Parathyroid adenoma (tissue), 2 donors: Measurements from ENCODE around the gene CCDC28B.

Experiments used
- H2AFZ ChIP-seq: fragments of 300-600 bp; sonication (generic); one replicate; pipeline ENCODE4 v1.7.0; 2017; ENCODE audit warnings: antibody characterized with exemption, mild to moderate bottlenecking
- H3K27ac ChIP-seq: fragments of 300-600 bp; sonication (generic); one replicate; pipeline ENCODE4 v1.7.0; 2017
- H3K27me3 ChIP-seq: fragments of 300-600 bp; sonication (generic); one replicate; pipeline ENCODE4 v1.7.0; 2017; ENCODE audit warnings: low read length; ENCODE audit not compliant: control insufficient read depth, insufficient read depth
- H3K36me3 ChIP-seq: fragments of 300-600 bp; sonication (generic); one replicate; pipeline ENCODE4 v1.7.0; 2017; ENCODE audit warnings: low read length; ENCODE audit not compliant: control insufficient read depth, insufficient read depth
- H3K4me1 ChIP-seq: fragments of 300-600 bp; sonication (generic); one replicate; pipeline ENCODE4 v1.7.0; 2017; ENCODE audit warnings: control low read depth
- H3K4me2 ChIP-seq: fragments of 300-600 bp; sonication (generic); one replicate; pipeline ENCODE4 v1.7.0; 2017; ENCODE audit warnings: low read length
- H3K4me3 ChIP-seq: fragments of 300-600 bp; sonication (generic); one replicate; pipeline ENCODE4 v1.7.0; 2017; ENCODE audit warnings: low read depth, low read length
- H3K79me2 ChIP-seq: fragments of 300-600 bp; sonication (generic); one replicate; pipeline ENCODE4 v1.7.0; 2017; ENCODE audit warnings: control low read depth
- H3K9ac ChIP-seq: fragments of 300-600 bp; sonication (generic); one replicate; pipeline ENCODE4 v1.7.0; 2017; ENCODE audit warnings: mild to moderate bottlenecking
- H3K9me3 ChIP-seq: fragments of 300-600 bp; sonication (generic); one replicate; pipeline ENCODE4 v1.7.0; 2017; ENCODE audit warnings: low read length; ENCODE audit not compliant: control insufficient read depth
- CTCF ChIP-seq: fragments of 300-600 bp; sonication (generic); IDR thresholded peaks from one replicate; pipeline ENCODE4 v1.7.0; 2017; ENCODE audit warnings: antibody characterized with exemption, mild to moderate bottlenecking
- donor health status: primary hyperparathyroidism.

CCDC28B gene

DNA sequence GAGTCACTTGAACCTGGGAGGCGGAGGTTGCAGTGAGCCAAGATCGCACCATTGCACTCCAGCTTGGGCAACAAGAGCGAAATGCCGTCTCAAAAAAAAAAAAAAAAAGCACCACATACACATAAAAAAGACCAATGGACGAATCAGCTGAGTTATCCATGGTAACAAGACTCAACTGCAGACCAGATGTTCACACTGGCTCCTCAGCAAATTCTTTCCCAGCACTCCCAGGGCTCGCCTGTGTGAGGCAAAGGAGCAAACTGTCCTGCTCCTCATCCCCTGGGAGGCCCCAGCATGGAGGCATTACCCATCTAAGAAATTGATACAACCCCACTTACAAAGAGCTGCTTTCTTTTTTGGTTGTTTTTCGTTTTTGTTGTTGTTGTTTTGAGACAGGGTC lies 18.6 kb downstream of the CCDC28B start:
- no peaks in the 10 kb centered on the region for H3K36me3 ChIP-seq
- H3K4me2 ChIP-seq, result no peak overlapping the region
- no peak overlapping the region for H3K4me3 ChIP-seq
- no peak overlapping the region for H3K27ac ChIP-seq
- H3K79me2 ChIP-seq, result peaks cover 11% of the 10 kb centered on the region
- no peaks in the 10 kb centered on the region for H3K9me3 ChIP-seq
- peaks cover 13% of the 10 kb centered on the region for H3K4me1 ChIP-seq
- no peak overlapping the region for H3K9ac ChIP-seq
- TF ChIP-seq CTCF, result no peak
- no peaks in the 10 kb centered on the region for H3K27me3 ChIP-seq
- no peak overlapping the region for H2AFZ ChIP-seq

GRCh38 chr1:32220746-32221580 lies 20.6 kb downstream of the CCDC28B start:
- peaks cover 13% of the 10 kb centered on the region for H3K4me1 ChIP-seq
- no peak overlapping the region for H3K9ac ChIP-seq
- no peak overlapping the region for H2AFZ ChIP-seq
- H3K27ac ChIP-seq, result peak overlapping the region; percentile 89
- peak overlapping the region; percentile 99 for H3K4me3 ChIP-seq
- H3K79me2 ChIP-seq, result peaks cover 11% of the 10 kb centered on the region
- H3K36me3 ChIP-seq, result no peaks in the 10 kb centered on the region
- H3K4me2 ChIP-seq, result peak overlapping the region; percentile 96
- H3K9me3 ChIP-seq, result no peaks in the 10 kb centered on the region
- no peak for TF ChIP-seq CTCF
- no peaks in the 10 kb centered on the region for H3K27me3 ChIP-seq

DNA sequence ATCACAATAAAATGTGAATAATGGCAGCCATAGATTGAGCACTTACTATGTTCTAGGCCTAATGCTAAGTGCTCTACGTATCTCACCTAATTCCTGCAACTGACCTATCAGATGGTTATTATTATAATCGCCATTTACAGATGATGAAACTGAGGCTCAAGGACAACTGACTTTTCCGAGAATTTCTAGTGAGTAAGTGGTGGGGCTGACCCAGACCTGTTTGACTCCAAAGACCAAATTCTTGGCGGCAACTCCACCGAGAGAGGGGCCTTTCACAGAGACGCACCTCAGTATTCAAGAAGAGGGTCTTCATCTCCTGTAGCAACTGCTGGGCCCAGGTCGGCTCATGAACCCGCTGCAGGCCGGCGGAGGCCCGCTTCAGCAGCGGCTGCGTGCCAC lies 21.2 kb downstream of the CCDC28B start:
- H3K36me3 ChIP-seq, result no peaks in the 10 kb centered on the region
- H3K4me3 ChIP-seq, result peak overlapping the region; percentile 99
- peaks cover 13% of the 10 kb centered on the region for H3K4me1 ChIP-seq
- no peaks in the 10 kb centered on the region for H3K9me3 ChIP-seq
- peak overlapping the region; percentile 89 for H3K27ac ChIP-seq
- peak overlapping the region; percentile 96 for H3K4me2 ChIP-seq
- H3K27me3 ChIP-seq, result no peaks in the 10 kb centered on the region
- H2AFZ ChIP-seq, result peak overlapping the region; percentile 81
- no peak overlapping the region for H3K9ac ChIP-seq
- TF ChIP-seq CTCF, result no peak
- H3K79me2 ChIP-seq, result peaks cover 11% of the 10 kb centered on the region

DNA sequence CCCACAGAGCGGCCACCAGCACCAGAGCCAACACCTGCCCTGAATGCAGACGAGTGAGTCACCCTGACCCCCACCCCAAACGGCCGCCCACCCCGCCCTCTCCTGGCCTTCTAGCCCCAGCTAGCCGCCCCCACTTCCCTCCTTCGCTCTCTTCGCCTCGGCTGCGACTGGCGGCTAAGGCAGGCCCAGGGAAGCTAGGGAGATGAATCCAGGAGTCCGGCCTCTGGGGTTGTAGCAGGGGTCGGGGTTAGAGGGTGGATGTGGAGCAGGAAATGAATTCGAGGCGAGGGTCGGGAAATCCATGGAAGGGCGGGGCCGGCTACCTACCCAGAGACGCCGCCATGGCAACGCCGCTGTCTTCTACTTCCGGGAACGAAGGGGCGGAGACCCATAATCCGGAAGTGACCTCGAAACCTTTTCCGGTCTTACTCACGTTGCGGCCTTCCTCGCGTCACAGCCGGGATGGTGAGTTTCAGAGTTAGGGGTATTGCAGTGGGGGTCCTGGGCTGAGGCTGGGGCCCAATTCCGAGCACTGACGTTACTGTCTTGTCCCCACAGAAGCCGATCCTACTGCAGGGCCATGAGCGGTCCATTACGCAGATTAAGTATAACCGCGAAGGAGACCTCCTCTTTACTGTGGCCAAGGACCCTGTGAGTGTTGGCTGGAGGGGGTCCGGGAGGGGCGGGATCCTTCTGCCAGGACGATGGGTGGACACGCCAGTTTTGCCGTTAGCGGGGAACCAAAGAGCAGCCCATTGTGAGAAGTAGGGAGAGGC lies 21.8 kb downstream of the CCDC28B start, which contains the start of the genes EIF3I and TMEM234:
Gene EIF3I (plus strand): TSS at position 428 of the 776 bp plus-strand sequence. CDS start 35 bp downstream, at position 463.
Gene TMEM234 (minus strand): TSS at position 374 of the 776 bp plus-strand sequence. CDS start 31 bp downstream, at position 343.
- peak within 1 kb of the TSS; percentile 96 for H3K4me2 ChIP-seq
- H3K79me2 ChIP-seq, result peaks cover 11% of the 10 kb centered on the region
- H2AFZ ChIP-seq, result peak within 1 kb of the TSS; percentile 81
- peak within 1 kb of the TSS; percentile 57 for H3K9ac ChIP-seq
- H3K27me3 ChIP-seq, result no peaks in the 10 kb centered on the region
- H3K36me3 ChIP-seq, result no peaks in the 10 kb centered on the region
- no peaks in the 10 kb centered on the region for H3K9me3 ChIP-seq
- peak within 1 kb of the TSS; percentile 99 for H3K4me3 ChIP-seq
- peak within 1 kb of the TSS; percentile 89 for H3K27ac ChIP-seq
- peaks cover 13% of the 10 kb centered on the region for H3K4me1 ChIP-seq
- no peak for TF ChIP-seq CTCF
